ENCODE results near the gene SATB1. TPM values are rescaled to one million over a fixed set of nuclear protein-coding genes. Genes with fewer than 3 reads are reported as not detected.
A peak's percentile ranks its signal among the peaks of the same experiment; 100 is the strongest.

The SATB1 gene
- total and polyA plus RNA-seq, 2 experiments from 2014 or later: 17.4 to 28.9 TPM

DNA sequence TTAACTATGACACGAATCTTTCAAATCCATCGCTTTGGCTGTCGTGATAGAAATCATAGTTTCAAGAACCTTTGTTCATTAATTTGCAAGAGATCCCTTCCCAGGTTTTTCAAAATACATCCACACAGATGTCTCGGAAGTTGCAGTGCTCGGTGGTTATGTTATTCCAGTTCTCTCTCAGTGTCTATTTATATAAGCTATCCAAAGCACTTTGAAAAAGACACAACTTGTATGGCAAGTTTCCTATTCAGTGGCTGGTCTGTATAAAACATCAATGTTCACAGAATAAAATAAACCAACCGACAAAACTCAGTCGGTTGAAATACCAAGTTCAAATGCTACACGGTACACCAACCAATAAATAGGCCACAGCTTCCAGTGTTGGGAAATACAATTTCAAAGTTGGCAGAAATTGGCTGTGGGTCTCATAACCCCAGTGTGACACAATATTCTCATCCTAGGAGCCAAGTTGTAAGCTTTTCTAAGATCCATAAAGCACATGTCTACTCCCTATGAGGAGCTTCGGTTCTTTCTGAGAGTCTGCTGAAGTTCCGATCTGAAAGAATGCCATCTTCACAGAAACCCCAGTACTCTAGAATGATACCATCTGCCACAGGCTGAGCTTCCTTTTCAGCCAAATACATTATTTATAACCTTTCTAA, 23.7 kb downstream of the SATB1 start:
- no peaks in the 10 kb centered on the region for H3K27me3 ChIP-seq (ENCODE audit: insufficient read depth)
- H3K4me3 Mint-ChIP-seq: no peak overlapping the region
- no peaks in the 10 kb centered on the region for H3F3A ChIP-seq (replicated peaks; ENCODE audit: low read depth)
- no peak for ATAC-seq
- no peaks in the 10 kb centered on the region for H3K4me1 ChIP-seq (ENCODE audit: insufficient read depth)
- no peak overlapping the region for H3K27ac ChIP-seq (ENCODE audit: low read depth)
- H3K4me2 ChIP-seq: no peak overlapping the region
- H3K9me3 Mint-ChIP-seq: no peaks in the 10 kb centered on the region; the same call in 2 of the 3 replicates
- H2AFZ ChIP-seq: no peak overlapping the region
- H3K36me3 ChIP-seq (ENCODE audit: insufficient read depth): no peaks in the 10 kb centered on the region
- no peaks in the 10 kb centered on the region for H3K9me2 ChIP-seq (ENCODE audit: insufficient read depth)
- H3K79me2 ChIP-seq (replicated peaks; ENCODE audit: insufficient read depth): no peaks in the 10 kb centered on the region
- no peak for TF ChIP-seq EZH2phosphoT487 (IDR thresholded peaks at IDR 0.05; ENCODE audit: unreplicated experiment)
- no peak for TF ChIP-seq ZNF114 (CRISPR knock-in tag; IDR thresholded peaks at IDR 0.05)
- TF ChIP-seq POLR2AphosphoS5 (IDR thresholded peaks at IDR 0.05; ENCODE audit: low read depth): no peak
- TF ChIP-seq JUNB (IDR thresholded peaks at IDR 0.05; ENCODE audit: unreplicated experiment): no peak
- TF ChIP-seq CREB1 (CRISPR knock-in tag; IDR thresholded peaks at IDR 0.05; ENCODE audit: low read depth): no peak
- TF ChIP-seq, protein P1, sequence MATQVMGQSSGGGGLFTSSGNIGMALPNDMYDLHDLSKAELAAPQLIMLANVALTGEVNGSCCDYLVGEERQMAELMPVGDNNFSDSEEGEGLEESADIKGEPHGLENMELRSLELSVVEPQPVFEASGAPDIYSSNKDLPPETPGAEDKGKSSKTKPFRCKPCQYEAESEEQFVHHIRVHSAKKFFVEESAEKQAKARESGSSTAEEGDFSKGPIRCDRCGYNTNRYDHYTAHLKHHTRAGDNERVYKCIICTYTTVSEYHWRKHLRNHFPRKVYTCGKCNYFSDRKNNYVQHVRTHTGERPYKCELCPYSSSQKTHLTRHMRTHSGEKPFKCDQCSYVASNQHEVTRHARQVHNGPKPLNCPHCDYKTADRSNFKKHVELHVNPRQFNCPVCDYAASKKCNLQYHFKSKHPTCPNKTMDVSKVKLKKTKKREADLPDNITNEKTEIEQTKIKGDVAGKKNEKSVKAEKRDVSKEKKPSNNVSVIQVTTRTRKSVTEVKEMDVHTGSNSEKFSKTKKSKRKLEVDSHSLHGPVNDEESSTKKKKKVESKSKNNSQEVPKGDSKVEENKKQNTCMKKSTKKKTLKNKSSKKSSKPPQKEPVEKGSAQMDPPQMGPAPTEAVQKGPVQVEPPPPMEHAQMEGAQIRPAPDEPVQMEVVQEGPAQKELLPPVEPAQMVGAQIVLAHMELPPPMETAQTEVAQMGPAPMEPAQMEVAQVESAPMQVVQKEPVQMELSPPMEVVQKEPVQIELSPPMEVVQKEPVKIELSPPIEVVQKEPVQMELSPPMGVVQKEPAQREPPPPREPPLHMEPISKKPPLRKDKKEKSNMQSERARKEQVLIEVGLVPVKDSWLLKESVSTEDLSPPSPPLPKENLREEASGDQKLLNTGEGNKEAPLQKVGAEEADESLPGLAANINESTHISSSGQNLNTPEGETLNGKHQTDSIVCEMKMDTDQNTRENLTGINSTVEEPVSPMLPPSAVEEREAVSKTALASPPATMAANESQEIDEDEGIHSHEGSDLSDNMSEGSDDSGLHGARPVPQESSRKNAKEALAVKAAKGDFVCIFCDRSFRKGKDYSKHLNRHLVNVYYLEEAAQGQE (IDR thresholded peaks at IDR 0.05; ENCODE audit: unreplicated experiment): no peak
- TF ChIP-seq, protein P2, sequence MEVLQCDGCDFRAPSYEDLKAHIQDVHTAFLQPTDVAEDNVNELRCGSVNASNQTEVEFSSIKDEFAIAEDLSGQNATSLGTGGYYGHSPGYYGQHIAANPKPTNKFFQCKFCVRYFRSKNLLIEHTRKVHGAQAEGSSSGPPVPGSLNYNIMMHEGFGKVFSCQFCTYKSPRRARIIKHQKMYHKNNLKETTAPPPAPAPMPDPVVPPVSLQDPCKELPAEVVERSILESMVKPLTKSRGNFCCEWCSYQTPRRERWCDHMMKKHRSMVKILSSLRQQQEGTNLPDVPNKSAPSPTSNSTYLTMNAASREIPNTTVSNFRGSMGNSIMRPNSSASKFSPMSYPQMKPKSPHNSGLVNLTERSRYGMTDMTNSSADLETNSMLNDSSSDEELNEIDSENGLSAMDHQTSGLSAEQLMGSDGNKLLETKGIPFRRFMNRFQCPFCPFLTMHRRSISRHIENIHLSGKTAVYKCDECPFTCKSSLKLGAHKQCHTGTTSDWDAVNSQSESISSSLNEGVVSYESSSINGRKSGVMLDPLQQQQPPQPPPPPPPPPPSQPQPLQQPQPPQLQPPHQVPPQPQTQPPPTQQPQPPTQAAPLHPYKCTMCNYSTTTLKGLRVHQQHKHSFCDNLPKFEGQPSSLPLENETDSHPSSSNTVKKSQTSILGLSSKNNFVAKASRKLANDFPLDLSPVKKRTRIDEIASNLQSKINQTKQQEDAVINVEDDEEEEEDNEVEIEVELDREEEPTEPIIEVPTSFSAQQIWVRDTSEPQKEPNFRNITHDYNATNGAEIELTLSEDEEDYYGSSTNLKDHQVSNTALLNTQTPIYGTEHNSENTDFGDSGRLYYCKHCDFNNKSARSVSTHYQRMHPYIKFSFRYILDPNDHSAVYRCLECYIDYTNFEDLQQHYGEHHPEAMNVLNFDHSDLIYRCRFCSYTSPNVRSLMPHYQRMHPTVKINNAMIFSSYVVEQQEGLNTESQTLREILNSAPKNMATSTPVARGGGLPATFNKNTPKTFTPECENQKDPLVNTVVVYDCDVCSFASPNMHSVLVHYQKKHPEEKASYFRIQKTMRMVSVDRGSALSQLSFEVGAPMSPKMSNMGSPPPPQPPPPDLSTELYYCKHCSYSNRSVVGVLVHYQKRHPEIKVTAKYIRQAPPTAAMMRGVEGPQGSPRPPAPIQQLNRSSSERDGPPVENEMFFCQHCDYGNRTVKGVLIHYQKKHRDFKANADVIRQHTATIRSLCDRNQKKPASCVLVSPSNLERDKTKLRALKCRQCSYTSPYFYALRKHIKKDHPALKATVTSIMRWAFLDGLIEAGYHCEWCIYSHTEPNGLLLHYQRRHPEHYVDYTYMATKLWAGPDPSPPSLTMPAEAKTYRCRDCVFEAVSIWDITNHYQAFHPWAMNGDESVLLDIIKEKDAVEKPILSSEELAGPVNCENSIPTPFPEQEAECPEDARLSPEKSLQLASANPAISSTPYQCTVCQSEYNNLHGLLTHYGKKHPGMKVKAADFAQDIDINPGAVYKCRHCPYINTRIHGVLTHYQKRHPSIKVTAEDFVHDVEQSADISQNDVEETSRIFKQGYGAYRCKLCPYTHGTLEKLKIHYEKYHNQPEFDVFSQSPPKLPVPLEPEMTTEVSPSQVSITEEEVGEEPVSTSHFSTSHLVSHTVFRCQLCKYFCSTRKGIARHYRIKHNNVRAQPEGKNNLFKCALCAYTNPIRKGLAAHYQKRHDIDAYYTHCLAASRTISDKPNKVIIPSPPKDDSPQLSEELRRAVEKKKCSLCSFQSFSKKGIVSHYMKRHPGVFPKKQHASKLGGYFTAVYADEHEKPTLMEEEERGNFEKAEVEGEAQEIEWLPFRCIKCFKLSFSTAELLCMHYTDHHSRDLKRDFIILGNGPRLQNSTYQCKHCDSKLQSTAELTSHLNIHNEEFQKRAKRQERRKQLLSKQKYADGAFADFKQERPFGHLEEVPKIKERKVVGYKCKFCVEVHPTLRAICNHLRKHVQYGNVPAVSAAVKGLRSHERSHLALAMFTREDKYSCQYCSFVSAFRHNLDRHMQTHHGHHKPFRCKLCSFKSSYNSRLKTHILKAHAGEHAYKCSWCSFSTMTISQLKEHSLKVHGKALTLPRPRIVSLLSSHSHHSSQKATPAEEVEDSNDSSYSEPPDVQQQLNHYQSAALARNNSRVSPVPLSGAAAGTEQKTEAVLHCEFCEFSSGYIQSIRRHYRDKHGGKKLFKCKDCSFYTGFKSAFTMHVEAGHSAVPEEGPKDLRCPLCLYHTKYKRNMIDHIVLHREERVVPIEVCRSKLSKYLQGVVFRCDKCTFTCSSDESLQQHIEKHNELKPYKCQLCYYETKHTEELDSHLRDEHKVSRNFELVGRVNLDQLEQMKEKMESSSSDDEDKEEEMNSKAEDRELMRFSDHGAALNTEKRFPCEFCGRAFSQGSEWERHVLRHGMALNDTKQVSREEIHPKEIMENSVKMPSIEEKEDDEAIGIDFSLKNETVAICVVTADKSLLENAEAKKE (CRISPR knock-in tag; IDR thresholded peaks at IDR 0.05): no peak
- TF ChIP-seq NANOG (IDR thresholded peaks at IDR 0.05; ENCODE audit: borderline replicate concordance): no peak
- TF ChIP-seq, protein P3, sequence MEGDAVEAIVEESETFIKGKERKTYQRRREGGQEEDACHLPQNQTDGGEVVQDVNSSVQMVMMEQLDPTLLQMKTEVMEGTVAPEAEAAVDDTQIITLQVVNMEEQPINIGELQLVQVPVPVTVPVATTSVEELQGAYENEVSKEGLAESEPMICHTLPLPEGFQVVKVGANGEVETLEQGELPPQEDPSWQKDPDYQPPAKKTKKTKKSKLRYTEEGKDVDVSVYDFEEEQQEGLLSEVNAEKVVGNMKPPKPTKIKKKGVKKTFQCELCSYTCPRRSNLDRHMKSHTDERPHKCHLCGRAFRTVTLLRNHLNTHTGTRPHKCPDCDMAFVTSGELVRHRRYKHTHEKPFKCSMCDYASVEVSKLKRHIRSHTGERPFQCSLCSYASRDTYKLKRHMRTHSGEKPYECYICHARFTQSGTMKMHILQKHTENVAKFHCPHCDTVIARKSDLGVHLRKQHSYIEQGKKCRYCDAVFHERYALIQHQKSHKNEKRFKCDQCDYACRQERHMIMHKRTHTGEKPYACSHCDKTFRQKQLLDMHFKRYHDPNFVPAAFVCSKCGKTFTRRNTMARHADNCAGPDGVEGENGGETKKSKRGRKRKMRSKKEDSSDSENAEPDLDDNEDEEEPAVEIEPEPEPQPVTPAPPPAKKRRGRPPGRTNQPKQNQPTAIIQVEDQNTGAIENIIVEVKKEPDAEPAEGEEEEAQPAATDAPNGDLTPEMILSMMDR (conservative IDR thresholded peaks at IDR 0.05; ENCODE audit: low read depth in 2 of 2): no peak
- no peak for TF ChIP-seq ZNF331 (CRISPR knock-in tag; IDR thresholded peaks at IDR 0.05; ENCODE audit: low read depth)
- no peak for TF ChIP-seq STAT1 (IDR thresholded peaks at IDR 0.05; ENCODE audit: unreplicated experiment)
- TF ChIP-seq, protein P4, sequence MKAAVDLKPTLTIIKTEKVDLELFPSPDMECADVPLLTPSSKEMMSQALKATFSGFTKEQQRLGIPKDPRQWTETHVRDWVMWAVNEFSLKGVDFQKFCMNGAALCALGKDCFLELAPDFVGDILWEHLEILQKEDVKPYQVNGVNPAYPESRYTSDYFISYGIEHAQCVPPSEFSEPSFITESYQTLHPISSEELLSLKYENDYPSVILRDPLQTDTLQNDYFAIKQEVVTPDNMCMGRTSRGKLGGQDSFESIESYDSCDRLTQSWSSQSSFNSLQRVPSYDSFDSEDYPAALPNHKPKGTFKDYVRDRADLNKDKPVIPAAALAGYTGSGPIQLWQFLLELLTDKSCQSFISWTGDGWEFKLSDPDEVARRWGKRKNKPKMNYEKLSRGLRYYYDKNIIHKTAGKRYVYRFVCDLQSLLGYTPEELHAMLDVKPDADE (IDR thresholded peaks at IDR 0.05): no peak
- no peak for TF ChIP-seq EZH2 (IDR thresholded peaks at IDR 0.05; ENCODE audit: low read depth, unreplicated experiment)
- H4K20me1 ChIP-seq (replicated peaks; ENCODE audit: insufficient read depth): no peaks in the 10 kb centered on the region
- no peaks in the 10 kb centered on the region for H3K36me3 Mint-ChIP-seq (ENCODE audit: low read depth)
- 0 out of 2 replicates have a peak overlapping the region, but pooled peaks have one; percentile 18 for H3K27ac Mint-ChIP-seq
- peaks cover 1% of the 10 kb centered on the region for H3K27me3 Mint-ChIP-seq (ENCODE audit: insufficient read depth, low read depth, poor library complexity)
- H3K4me1 Mint-ChIP-seq: peaks cover 8% of the 10 kb centered on the region; the same call in 1 of the 3 replicates
- no peak overlapping the region for H3K4me3 ChIP-seq
- no peak for DNase-seq (ENCODE audit: low spot score)
